DOHH2 (cell line): Measurements from ENCODE around the gene ACD.

Experiments used
- EZH2phosphoT487 ChIP-seq: fragments of 200-600 bp; sonication (generic); IDR thresholded peaks from 2 replicates; pipeline ENCODE4 v1.6.1; 2017; ENCODE audit warnings: borderline replicate concordance, mild to moderate bottlenecking, antibody characterized with exemption, low read length, moderate library complexity, mixed read lengths
- TF ChIP-seq, protein P1 (sequence below): fragments of 200-600 bp; sonication (generic); IDR thresholded peaks from one replicate; pipeline ENCODE4 v1.5.1; 2014; ENCODE audit warnings: antibody characterized with exemption, mild to moderate bottlenecking, low read depth, low read length; ENCODE audit not compliant: poor library complexity, severe bottlenecking

DNA sequence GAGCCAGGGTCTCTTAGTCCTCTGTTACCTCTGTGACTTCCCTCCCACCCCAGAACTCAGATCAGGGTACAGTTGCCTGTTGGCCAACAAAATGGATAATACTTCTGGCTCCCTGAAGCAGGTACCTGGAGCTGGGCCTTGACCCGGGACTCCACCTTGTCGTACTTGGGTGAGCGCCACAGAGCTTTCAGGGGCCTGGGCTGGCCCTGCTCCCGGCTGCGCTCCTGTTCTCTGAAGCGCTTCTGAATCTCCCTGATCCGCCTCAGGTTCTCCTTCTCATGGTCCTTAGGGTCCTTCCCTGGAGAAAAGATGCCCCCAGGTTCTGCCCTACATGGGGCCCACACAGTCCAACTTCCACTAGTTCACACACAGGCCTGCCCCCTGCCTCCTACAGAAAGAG lies 4.8 kb upstream of the ACD start:
- TF ChIP-seq, protein P1, sequence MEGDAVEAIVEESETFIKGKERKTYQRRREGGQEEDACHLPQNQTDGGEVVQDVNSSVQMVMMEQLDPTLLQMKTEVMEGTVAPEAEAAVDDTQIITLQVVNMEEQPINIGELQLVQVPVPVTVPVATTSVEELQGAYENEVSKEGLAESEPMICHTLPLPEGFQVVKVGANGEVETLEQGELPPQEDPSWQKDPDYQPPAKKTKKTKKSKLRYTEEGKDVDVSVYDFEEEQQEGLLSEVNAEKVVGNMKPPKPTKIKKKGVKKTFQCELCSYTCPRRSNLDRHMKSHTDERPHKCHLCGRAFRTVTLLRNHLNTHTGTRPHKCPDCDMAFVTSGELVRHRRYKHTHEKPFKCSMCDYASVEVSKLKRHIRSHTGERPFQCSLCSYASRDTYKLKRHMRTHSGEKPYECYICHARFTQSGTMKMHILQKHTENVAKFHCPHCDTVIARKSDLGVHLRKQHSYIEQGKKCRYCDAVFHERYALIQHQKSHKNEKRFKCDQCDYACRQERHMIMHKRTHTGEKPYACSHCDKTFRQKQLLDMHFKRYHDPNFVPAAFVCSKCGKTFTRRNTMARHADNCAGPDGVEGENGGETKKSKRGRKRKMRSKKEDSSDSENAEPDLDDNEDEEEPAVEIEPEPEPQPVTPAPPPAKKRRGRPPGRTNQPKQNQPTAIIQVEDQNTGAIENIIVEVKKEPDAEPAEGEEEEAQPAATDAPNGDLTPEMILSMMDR, result no peak
- TF ChIP-seq EZH2phosphoT487, result no peak
